HG03342 (cell line): ENCODE data around the gene ANK3.

Source experiments
- ATAC-seq: cut with Tn5 transposase; IDR thresholded peaks from one replicate; pipeline ENCODE4 v1.9.1; 2021; ENCODE audit warnings: mild to moderate bottlenecking, moderate library complexity; ENCODE audit not compliant: unreplicated experiment

Gene ANK3

DNA sequence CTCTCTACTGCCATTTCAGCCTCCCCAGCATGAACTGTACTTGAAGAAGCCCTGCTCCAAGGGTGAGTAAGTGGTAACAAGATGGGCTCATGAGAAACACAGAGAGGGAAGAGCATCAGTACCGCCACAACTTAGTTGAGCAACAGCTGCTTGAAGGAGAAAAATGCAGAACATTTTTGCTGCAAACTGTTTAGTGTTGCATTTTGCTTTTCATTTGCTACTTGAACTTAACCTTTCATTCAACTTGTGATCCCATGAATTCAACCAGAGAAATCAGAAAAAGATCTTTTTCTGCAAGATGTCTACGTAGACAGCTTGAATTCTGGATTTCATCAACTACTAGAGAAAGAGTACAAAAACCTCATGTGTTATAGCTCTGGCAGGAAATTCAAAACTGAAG, 40.7 kb downstream of the ANK3 start:
- ATAC-seq: no peak

DNA sequence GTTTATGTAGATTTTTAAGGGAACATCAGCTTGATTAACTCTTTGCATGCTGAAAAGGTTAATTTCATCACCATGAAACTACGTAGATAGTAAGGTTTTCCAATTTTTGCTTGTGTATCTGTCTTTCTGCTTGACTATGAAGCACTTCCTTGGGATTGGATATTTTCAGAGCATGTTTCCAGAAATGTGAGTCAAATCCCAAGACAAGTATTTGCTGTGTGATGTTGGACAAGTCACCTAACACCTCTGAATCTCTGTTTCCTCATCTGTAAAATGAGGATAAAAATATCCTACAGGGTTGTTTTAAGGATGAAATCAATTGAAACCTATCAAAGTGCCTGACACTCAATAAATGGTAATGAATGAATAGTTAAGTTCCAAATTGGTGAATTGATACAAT, 42.4 kb downstream of the ANK3 start:
- ATAC-seq: no peak

DNA sequence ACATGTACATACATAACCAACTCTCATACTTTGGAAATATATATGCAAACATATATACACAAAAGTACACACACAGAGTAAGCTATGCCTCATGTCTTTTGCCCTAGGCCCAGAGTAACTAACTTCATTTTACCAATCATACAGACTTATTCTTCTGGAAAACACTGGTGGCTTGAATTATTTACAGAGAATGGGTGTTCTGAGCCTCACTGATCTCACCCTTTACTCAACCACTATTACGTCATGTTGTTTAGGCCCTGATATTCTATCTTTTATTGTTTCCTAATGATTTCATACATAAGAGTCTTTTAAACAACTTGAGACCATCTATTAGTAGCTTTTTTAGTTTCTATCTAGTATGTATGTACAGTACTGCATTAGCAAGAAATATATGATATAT, 43.0 kb downstream of the ANK3 start:
- no peak for ATAC-seq

DNA sequence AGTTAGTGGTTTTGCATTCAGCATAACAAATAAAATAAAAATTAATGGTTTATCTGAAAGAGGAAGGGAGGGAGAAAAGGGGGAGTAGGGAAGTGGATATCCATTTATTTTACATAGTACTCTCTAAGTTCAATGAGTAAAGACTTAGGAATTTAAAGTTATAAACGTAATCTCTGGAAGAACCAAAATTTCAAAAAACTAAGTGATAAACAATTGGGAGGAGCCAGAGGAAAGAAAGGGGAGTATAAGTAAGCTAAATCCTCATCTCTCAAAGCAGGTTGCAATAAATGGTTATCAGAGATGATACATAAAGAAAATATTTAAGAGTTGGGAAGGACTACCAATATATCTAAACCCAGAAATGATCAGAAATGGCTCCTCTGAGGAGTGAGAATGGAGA, 46.4 kb downstream of the ANK3 start:
- no peak for ATAC-seq

DNA sequence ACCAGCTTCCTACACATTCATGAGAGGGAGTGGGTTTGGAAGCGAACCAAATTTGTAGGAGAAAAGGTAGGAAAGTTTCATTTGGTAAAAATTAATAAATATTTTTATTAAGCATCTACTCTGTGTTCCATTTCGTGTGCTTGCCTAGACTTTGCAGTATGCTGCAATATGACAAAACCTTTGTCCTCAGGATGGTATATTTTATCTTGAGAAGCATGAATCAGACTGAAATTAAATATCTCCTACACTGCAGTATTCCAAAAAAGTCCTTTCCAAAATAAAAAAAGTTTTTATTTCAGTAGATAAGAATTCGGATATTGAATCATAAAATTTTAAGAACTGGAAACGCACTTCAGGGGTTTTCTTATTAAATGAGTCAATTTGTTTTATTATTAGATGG, 47.7 kb downstream of the ANK3 start:
- no peak for ATAC-seq

DNA sequence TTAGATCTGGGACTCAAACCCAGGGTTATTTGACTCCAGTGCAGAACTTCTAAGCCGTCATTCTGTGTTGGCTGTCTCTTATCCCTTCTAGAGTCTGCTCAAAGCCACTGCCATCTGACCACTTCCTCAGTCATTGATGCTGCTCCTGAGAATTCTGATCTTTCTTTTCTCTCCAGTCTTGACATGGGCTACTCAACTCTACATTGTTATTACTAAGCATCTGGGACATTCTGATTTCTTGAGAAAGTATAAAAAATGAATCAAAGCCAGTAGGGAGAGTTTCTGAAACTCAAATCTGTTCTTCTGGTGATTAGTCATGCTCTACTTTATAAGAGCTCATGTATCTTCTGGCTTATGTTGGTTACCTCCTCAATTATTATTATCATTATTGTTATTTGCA, 48.7 kb downstream of the ANK3 start:
- ATAC-seq: no peak

DNA sequence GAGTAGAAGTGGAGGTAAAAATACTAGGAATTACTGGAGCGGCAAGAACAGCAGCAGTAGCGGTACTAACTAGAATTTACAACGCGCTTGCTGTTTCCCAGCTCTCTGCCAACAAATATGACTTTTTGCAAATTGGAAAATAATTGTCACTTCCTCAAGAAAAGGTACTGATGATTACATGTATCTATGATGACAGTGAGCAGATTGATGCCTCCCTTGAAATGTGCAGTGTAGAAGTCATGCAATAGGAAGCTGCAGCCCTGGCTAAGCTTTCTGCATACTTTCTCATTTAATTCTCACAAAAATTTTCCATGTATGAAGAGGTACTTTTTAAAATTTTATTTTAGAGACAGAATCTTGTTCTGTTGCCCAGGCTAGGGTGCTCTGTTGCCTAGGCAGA, 49.9 kb downstream of the ANK3 start:
- no peak for ATAC-seq

DNA sequence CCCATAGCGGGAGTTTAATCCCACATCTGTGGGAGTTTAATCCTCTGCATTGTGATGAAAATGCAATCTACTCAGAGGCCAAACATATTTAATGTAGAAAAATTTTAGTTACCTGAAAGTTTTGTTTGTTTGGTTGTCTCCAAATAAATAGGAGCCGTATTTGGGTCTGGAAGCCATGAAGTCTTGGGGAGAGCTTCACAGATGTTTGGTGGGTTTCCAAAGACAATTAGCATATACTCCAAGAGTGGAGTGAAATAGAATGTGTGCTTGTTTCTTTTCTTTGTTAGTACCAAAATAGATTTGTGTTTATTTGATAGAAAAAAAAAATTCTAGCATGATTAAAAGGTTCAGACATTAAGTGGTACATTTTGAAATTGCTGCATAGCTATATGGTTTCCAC, 50.9 kb downstream of the ANK3 start:
- ATAC-seq: no peak

DNA sequence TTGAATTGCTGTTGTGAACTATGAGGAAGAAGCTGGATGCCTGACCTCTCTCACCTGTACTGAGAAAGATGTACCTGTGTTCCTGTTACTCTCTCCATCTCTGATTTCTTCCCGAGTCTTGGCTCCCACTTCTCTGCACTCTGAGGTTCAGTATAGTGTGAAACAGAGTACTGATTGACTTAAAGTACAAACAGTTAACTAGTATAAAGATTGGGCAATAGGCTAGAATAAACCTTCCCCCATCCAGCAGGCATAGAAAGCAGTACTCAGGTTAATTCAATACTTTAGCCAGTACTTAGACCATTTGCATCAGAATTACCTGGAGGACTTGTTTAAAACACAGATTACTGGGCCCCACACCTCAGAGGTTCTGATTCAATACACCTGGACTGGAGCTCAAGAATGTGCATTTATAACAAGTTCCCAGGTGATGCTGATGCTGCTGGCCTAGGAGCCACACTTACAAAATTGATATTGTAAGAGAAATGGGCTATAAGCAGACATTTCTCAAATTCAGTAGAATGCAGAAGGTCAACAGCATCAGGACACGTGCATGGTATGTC, 51.6 kb downstream of the ANK3 start:
- ATAC-seq: no peak

DNA sequence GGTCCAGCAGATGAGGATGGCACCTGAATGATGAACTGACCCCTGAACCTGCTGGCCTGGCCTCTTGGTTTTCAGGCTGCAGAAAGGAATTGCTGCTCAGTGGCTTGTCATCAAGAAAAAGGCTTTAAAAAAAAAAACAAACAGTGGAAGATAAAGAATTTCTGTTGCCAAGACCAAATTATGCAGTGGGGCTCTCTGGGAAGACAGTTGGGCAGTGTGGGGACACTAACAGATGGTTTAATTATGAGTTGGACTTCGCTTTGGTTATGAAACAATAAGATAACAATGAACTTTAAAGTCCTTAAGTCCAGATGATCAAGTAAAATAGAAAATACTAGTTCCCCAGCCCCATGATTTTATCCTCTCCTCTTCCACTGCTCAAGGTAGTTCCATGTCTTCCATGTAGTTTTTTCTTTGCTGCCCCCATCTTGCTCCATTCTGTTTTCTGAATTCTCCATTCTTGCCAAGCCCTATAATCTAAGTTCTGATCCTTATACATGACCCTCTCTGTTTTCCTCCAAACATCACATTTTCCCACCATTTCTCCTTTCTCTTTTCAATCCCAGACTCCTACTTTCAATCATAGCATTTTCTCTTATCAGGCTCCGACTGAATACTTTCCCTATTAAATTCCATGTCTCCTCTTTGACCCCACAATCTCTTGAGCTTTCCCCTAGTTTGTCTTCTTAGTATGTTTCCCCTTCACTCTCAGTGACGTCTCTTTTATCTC, 52.6 kb downstream of the ANK3 start:
- no peak for ATAC-seq

DNA sequence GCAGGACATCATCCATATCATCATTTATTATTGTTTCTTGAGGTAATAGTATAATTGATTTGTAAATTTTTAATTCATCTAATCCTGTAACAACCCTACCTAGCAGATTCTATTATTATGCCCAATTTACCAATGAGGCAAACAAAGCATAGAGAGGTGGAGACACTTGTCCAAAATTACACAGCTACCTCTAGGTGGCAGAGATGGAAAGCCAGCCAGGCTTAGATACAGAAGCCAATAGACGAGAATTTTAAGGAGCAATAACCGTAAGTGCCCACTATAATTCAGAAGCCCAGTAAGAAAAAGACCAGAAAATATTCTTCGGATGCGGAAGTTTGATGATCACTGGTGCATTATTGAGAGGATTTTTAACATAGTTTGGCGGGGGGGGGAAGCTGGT, 54.0 kb downstream of the ANK3 start:
- ATAC-seq: no peak

DNA sequence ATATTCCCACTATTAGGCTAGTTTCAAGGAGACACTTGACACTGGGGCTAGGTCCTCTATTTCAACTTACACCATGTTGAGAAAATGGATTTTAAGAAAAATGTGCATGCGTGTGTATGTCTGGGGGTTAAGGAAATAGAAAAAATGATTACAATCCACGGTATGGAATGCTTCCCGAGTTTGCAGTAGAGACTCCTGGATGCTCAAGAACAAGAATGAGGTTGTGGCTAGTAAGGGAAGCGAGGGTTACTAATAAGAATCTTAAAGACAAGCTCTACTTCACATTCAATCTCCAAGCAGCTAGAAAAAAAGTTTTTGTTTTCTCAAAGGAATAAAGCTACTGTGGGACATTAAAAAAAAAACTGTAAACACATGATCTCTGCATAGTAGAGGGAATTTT, 54.7 kb downstream of the ANK3 start:
- no peak for ATAC-seq

DNA sequence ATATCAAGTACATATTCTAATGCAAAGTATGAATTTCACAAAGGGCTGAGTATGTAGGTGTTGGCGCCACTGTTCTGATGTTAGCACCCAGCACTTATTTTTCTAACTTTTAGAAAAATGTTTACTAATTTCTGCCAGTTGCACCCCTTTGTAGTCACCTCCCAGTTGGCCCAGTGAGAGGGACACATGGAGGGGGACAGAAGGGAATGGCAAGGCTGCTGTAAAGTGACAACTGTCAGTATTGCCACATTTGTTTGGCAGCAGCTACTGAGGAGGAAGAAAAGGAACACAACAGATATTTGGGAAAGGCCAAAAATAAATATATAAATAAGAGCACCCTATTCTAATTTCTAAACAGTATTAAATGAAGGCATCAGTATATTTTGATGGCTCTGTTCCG, 57.3 kb downstream of the ANK3 start:
- ATAC-seq: no peak

DNA sequence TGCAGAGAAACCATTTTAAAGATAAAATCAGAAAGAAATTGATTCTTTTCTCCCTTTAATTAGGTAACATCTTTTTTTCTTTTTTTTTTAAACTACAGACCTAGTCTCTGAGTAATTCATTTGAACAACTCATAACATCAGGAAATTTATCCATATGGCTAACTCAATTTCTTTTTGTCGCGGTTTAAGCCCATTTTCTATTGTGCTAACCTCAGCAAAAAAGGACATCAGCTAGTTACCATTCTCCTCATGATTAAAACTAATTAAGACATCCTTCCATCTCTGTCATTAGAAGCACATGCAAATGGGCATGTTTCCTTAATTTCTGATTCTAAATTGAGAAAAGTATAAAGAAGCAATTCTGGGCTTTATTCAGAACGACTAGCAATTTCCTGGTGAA, 57.8 kb downstream of the ANK3 start:
- ATAC-seq: no peak

DNA sequence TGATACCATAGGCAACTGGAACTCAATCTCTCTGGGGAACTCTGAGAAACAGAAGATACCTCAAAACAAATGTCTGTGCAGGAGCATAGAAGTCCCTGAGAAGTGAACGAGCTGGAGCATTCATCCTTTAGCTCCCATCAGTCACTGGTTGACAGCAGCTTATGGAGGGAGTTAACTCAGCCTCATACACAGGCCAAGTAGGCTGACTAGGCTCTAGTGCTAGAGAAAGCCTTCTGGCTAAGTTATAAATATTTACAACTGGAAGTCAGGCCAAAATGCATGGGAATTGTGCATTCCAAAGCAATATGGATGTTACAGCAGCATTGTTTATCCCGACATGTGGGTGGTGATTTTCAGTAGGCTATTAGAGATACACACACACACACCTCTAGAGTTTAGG, 66.5 kb downstream of the ANK3 start:
- ATAC-seq: no peak

DNA sequence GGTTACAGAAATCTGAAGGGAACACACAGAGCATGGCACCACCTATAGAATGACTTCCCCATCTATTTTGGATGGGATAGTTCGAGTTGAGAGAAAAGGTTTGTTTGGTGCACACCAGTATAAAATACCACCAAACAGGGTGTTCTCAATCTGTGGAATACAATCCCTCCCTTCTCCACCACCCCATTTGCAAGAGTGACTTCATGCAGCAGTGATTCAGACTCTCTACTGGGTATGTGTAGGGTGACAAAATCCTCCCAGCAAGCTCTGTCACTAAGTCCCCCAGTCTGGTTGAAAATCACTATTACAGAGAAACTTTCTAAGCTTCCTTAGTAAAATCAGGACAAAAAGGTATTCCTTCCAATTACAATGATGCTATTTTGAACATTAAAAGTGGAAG, 69.0 kb downstream of the ANK3 start:
- ATAC-seq: no peak

DNA sequence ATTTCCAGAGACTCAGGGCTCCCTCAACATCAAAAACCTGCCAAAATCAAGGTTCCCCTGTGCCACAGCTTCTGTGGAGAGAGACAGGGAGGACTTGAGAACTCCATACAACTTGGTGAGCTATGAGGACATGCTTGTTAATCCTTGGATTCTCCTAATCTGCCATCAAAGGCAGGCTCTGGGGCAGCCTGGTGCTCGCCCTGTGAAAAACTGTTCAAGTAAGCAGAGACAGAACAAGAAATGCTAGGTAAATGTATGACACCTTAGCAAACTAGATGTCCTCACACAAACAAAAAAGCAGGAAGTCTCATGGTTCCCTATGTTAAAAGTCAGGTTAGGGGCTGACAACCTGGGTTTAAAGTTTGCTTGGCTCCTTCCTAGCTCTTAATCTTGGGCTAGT, 73.6 kb downstream of the ANK3 start:
- ATAC-seq: no peak

DNA sequence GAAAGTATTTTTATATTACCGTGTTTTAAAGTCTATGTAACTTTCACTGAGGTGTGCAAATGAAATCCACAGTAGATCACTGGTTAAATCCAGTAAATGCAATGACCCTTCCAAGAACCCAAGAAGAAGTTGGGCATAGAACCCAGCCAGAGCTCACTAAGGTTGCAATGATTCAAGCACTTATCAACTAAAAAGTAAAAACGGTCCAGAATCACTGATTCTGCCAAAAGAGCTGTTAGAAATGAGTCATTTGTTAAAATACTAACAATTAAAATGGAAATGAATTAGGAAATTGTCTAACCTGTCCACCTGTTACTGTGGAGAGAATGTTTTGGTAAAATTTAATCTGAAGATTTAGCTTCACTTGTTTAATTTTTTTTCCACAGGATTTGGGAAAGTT, 74.4 kb downstream of the ANK3 start:
- ATAC-seq: no peak

DNA sequence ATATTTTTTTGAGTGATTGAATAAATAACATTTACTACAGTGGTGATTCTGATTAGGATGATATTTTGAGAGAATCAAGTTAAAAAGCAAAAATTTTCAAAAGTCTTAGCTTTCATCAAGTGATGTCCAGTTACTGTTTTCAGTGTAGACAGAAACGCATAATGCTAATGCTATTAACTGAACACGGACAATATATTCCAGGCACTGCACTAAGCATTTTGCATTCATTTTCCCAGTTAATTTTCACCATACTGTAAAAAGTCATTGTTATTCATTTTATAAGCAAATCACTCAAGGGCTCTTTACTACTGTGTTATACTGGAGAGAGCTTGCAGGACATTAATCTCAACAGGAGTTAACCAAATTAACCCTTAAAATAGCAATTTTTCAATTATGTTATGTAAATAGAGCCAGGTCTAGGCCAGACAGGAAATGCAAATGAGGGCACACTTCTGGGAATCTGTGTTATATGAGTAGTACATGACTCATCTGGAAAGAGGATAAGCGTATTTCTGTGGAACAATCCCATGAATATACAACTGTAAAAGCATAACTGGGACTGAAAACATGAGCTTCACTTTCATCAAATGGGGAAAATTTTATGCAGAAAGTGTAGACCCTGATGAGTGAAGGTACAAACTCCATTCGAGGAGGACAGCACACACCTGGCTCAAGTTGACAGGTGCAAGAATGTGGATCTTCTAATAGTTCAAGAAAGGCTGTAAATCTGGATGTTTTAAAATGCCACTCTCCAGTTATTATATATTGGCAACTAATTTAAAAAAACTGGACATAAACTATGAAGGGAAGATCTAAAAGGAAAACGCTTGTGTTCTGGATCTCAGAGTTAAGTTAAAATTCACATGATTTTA, 75.4 kb downstream of the ANK3 start:
- no peak for ATAC-seq

DNA sequence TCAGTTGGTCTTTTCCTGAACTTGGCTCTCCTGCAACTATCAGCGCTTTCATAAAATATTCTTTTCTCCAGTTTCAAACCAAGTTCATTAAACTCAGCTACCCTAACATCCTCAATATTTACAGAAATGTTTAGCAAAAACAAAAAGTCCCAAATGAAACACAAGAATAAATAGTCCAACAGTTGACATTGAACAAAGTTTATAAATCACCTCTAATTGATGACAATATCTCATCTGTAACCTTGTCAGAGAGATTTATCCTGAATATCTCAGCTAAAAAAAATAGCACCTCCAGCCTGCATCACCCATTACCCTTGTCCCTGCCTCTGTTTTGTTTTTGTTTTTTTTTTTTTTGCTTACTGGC, 76.1 kb downstream of the ANK3 start:
- ATAC-seq: no peak

DNA sequence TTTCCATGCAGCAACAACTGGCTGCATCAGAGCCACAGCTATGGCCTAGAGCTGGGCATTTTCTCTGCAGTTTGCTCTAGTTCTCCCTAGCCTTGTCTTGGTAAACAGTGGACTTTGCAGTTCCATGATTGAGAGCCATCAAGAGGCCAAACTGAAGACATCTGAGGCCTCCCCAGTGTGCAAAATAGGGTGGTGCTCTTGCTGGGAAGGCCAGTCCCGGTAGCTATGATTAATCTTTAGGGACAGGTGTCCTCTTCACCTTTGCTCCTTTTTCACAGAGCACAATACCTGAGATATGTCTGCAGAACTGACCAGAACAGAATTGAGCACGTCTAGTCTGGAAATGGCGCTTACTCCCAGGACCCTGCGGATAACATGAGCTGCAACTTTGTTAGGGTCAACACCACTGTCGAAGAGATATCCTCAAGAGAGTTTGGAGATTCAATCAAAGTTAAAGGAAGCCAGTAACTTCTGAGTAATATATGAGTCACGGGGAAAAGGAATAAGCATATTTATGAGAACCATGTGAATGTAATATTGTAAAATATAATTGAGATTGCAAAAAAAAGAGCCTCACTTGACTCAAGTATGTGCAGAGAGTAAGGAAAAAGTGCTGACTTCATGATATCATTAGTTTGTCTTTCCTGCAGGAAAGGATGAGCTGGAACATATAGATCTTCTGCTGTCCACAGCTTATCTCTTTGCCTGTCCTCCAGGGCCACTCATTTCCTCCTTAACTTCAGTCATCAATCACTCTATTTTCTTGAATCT, 76.7 kb downstream of the ANK3 start:
- no peak for ATAC-seq

DNA sequence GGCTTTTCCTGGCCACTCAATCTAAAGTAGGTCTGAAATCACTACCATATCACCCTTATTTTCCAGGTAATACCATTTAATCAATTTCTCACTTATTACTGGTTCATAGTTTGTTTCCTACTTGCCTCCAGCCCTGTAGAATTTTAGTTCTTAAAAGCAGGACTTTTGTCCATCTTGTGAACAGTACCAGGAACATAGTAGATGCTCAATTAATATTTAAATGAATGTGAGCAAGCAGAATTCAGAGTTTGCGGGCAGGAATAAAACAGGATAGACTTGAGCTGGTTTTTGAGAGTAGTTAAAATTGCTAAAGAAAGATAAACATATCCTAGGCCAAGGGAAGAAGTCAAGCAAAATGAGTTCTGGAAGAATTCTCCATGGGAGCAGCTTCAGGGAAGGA, 77.9 kb downstream of the ANK3 start:
- no peak for ATAC-seq
